Urothelium cell line (cell line): ENCODE results near the gene C1orf226.

ENCODE experiments used
- DNase-seq: peaks from one replicate; pipeline ENCODE4 v3.0.0; 2011; ENCODE audit warnings: low spot score, mixed read lengths
- FAIRE-seq: peaks from 2 replicates; lab custom pipeline; 2011; peaks lifted over from hg19 to GRCh38; lab: Jason Lieb, UNC

The C1orf226 gene

DNA sequence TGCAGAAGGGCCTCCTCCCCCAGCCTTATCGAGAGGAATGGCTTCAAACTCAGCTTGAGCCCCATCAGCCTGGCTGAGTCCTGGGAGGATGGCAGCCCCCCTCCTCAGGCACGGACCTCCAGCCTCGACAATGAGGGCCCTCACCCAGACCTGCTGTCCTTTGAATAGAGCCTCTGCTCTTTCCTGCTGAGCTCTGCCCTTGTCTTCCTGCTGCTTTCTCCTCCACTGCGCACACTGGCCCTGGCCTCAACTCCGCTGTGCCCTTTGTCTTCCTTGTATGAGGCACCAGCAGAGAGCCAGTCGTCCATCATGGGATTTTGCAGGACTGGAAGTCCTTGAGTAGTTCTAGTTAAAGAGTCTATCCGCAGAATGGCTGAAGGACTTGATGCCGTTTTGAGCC is 2.0 kb downstream of the C1orf226 start:
- FAIRE-seq, result no peak
- DNase-seq, result no peak

DNA sequence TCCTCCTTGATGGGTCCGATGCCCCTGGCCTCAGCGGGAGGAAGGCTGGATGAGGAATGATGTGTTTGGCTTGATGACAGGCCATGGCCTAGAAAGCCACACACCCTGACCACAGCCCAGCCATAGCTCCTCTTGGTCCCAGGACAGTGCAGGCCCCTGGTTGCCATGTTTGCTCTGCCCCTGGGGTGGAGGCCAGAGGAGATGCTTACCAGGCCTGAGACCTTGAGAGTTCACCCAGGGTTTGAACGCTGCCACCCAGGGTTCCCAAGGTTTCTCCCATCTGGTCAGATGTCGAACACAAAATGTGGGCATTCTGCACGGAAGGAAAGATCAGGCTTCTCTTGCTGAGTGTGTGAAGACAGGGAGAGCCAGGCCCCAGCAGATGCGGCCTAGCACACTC is 2.6 kb downstream of the C1orf226 start:
- DNase-seq (no peak), FAIRE-seq (no peak)

- FAIRE-seq (no peak), DNase-seq (no peak)
Measured at GRCh38 chr1:162384601-162385279, 3.2 kb downstream of the C1orf226 start.

GRCh38 chr1:162385280-162385623 is 3.7 kb downstream of the C1orf226 start:
- FAIRE-seq, result no peak
- no peak for DNase-seq

DNA sequence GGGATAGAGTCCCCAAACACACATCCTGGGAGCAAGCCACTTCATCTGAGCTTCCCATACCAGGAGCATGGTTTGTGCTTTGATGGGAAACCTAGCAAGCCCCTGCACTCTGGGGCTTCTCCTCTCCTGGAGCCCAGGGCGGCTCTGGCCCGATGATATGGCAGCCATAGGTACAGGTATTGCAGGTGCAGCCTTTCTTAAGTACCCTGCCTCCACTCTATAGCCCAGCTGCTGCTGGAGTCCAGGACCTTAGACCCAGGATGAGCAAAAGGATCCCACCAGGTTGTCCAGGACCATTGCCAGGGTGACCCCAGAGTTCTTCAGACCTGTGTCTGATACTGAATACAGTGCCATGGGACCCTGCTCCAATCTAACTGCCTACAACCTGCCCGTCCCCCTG is 4.2 kb downstream of the C1orf226 start:
- DNase-seq, result no peak
- FAIRE-seq, result no peak

- no peak for FAIRE-seq
- no peak for DNase-seq
Measured at GRCh38 chr1:162386292-162387225, 5.0 kb downstream of the C1orf226 start.

GRCh38 chr1:162387226-162388082 is 5.9 kb downstream of the C1orf226 start:
- DNase-seq, result no peak
- FAIRE-seq, result no peak

DNA sequence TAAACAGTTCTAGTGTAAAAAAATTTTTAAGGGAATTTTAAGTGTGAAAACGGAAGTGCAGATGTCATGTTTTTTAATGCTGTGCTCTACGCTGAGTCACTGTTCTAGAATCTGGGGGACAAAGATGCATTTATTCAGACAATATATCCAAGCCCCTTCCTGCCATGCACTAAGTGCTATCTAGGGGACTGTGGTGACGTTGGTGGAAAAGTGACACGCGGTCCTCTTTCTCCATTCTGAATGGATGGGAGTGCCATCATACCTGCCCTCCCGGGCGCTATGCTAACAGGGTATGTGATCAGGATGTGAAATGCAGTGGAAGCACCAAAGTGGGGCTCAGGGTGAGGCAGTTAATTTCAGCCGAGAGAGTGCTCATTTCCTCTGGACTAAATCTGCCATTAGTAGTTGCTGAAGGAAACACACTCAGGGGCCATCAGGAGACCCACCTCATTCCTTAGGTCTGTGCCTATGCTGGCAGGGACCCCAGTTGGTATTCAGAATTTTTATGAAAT is 6.6 kb downstream of the C1orf226 start:
- no peak for DNase-seq
- no peak for FAIRE-seq

DNA sequence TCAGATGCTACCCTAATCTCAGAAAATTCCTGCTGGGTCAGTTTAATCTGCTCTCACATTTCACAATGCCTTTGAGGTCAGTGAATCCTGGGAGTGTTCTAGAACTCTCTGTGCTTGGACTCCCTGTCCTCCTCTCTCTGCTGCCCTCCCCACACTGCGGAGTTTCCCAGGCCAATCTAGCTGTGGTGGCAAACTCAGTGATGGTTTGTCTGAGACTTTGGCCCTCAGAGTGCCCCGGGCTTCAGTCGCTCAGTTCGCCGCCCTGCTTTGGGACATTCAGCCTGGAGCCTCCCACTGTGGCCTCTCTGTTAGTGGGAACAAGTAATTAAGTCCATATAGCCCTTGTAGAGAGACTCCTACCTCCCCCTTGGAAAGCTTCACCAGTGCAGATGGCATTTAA is 7.1 kb downstream of the C1orf226 start:
- no peak for FAIRE-seq
- DNase-seq, result no peak

DNA sequence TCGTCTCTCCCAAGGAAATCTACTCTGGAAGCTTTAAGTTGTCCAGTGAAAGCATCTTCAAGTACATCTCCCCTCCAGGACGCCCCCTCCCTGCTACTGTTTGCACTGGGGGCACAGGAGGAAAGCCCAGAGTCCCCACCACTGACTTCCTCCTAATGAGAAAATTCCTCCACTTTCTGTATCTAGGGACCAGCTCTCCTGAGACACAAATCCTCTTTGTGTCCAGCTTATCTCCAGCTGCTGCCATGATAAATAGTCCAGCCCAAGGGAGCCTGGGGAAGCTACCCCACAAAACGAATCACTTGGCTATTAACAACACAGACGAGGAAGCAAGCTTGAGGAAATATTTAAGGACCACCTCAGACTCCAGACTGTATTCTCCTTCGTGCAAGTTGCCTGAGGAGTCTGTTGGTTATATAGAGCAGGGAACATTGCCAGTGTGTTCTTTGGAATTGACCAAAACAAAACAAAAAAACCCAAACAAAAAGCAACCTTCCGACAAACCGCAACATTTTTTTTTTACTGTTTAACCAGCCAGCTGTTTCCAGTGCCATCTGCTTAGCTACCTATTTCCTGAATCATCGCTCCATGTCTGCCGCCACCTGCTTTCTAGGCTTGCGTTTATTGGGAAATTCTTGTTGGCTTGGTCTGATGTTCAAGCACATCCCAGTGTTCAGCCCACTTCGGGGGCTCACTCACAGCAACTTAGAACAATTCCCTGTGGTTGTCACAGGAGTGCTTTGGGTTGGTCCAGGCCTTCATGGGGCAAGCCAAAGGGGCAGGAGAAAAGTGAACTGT is 7.7 kb downstream of the C1orf226 start:
- no peak for FAIRE-seq
- peak; percentile 63 for DNase-seq

DNA sequence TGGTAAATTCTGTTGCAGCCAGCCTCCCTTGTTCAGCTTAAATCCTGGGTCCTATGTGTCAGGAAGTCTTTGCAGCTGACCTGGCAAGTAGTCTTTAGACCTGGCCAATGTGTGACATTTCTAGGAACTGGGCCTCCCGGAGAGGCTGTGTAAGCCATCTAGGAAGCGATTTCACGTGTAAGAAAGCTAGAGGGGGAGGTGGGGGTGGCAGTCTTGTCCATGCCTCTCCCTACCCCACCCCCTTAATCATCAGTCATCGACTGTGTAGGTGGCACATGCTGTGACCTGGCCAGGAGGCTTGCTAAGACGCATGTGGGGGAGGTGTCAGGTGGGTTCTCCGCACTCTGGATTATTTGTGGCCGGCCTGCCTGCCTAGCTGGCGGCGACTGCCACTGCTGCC is 8.4 kb downstream of the C1orf226 start:
- no peak for FAIRE-seq
- DNase-seq, result no peak

DNA sequence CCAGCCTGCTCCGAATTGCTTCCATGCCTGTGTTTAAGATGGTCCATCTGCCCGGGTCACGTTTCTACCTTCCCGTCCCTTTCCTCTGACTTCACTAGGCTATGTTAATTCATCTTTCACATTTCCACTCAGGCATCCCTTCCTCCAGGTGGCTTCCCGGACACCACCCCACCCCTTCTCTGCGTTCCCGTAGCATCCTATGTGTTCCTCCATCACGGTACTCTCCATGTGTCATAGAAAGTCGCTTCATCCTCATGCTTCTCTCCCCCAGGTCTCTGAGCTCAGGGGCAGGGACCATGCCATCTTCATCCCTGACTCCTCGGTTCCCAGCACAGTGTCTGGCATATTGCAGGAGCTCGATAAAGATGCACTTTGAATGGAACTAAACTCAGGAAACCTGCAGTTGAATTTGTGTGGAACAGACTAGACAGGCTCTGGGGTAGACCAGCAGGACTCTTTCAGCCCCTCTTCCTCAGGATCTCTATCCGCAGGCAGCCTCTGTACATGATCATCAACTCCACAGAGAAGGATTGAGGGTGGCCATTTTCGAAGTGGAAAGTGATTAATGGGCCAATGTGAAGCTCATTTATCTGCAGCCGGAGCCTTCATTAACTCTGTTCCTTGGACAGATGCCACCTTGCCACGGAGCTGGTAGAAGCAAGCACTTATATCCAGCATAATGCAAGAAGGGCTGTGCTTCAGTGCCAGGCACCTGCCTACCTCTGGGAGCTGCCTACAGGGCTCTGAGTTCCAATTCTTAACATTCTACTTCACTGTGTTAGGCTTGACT is 9.1 kb downstream of the C1orf226 start:
- FAIRE-seq, result peak; percentile 35
- no peak for DNase-seq

DNA sequence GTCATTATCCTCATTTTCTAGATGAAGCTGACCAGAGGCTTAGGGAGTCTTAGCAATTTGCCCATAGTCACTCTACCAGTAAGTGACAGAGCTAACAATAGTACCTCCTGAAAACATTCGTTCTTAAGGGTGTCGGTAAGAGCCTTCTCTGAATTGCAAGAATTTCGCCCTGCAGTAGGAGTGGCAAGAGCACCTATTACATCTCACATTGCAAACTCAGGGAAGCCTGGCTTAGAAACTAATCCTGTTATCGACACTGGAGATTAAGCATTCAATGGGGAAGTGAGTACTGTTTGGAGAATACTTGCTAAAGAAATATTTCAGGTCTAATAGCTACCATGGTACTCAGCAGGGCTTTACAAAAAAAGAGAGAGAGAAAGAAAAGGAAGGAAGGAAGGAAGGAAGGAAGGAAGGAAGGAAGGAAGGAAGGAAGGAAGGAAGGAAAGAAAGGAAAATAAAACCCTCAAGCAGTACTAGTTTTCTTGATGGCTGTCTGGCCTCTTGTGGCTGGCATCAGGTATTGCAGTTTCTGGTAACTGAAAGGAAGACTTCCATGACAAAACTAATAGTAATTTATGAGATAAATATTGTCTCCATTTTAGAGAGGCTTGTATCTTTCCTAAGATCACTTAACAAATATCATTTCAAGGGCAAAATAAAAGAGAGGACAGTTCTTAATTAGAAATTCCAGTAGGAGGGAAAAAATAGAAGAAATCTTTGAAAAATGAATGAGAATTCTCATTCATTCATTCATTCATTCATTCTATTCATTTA is 10.4 kb downstream of the C1orf226 start:
- FAIRE-seq, result no peak
- peak; percentile 52 for DNase-seq

DNA sequence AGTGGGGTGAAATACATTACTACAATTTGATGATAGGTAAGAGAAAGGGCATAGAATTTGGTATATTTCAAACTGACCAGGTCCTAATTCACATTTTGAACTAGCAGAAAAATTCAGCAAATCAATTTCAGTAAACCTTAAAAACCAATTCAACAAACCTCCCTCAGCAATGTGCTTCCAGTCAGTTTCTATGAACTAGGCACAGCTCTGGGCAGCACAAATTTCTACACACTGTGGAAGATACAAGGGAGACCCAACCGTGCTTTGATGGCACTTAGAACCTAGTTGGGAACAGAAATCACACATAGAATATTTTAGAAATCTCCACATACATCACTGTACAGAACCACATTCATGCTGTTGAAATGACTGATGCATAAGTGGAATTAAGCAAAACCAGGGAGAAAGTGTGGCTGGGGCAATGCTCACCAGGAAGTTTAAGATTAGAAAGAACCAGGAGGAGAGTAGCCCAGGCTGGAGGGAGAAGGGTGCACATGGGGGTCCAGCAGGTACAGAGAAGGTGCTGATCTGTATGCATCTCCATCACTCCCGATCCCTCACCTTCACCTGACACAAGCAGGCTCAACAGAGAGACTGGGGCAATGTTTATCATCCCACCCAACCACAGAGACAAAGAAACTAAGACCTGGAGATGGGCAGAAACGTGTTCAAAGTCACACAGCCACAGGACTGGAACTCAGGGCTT is 14.8 kb downstream of the C1orf226 start:
- DNase-seq (no peak), FAIRE-seq (no peak)

DNA sequence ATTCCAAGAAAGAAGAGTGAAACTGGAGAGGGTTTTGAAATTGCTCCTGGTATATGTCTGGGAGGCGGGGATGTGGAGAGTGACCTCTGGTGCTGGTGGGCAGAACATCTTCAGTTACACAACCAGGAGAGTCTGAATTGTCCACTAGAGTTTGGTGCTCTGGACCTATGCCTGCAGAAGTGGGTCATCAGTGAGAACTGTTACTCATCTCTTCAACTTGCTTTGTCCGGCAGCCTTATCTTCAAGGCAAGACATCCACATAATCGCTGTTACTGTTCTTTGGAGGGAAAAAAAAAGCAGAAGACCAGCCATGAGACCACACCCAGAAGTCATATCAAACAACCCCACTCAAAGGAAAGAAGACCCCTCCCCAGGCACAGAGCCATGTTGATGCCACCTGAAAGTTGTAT is 15.5 kb downstream of the C1orf226 start:
- DNase-seq (no peak), FAIRE-seq (no peak)

- no peak for DNase-seq
- FAIRE-seq, result no peak
Measured at GRCh38 chr1:162397943-162398560, 16.5 kb downstream of the C1orf226 start.

DNA sequence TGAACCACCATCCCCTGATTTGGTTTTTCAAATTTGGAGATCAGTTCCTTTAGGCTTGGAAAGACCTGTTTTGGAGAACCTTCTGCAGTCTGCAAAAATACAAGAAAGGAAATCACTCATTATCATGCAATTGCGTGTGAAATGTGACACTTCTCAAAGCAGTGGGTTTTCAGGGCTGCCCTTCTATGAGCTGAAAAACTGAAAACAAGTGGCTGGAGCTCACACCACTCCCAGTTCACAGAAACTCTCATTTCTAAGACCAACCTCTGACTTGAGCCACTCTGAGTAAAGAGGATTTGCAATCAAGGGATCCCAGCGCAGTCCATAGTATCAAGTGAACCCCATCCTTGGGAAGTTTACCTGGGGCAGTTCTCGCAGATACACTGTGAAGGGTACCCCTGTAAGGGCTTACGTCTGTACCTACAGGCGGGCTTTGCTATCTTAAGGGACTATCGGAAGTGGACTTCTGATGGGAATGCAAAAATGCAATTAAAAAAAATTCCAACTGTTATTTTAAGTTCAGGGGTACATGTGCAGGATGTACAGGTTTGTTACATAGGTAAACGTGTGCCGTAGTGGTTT is 17.6 kb downstream of the C1orf226 start:
- no peak for DNase-seq

More for the DNA sequence above, 17.6 kb downstream of the C1orf226 start:
- FAIRE-seq, result no peak
